H1 (cell line): ENCODE data around the gene OSBPL6. TPM values are rescaled to one million over a fixed set of nuclear protein-coding genes. Genes with fewer than 3 reads are reported as not detected.

ENCODE experiments used
- ASH2L ChIP-seq: fragments of 200-600, 300-600 bp; sonication (generic); IDR thresholded peaks from one replicate; pipeline ENCODE4 v1.7.1; 2017; ENCODE audit warnings: low read length
- CHD7 ChIP-seq: fragments of 300-600 bp; sonication (generic); IDR thresholded peaks from 2 replicates; pipeline ENCODE4 v1.7.1; 2012; ENCODE audit warnings: low read length, moderate library complexity, mild to moderate bottlenecking, inconsistent platforms; ENCODE audit not compliant: insufficient replicate concordance
- CREB1 ChIP-seq: IDR thresholded peaks from 2 replicates; pipeline ENCODE4 v1.6.1; 2012; ENCODE audit warnings: inconsistent platforms
- NANOG ChIP-seq: IDR thresholded peaks from 2 replicates; pipeline ENCODE4 v1.6.1; 2011; ENCODE audit warnings: low read length, low read depth, mild to moderate bottlenecking, inconsistent platforms; ENCODE audit not compliant: insufficient read depth, poor library complexity, severe bottlenecking
- RNF2 ChIP-seq: fragments of 200-900, 300-1000 bp; sonication (generic); IDR thresholded peaks from 2 replicates; pipeline ENCODE4 v1.7.1; 2016; ENCODE audit warnings: borderline replicate concordance, low read depth, mild to moderate bottlenecking, antibody characterized with exemption, low read length; ENCODE audit not compliant: poor library complexity, severe bottlenecking; ENCODE audit errors: missing control alignments
- SIN3A ChIP-seq, 2 experiments: IDR thresholded peaks in 1 of 2; conservative IDR thresholded peaks in 1 of 2; 2 replicates each; pipeline ENCODE4 v1.6.1; 2011 to 2012; ENCODE audit warnings: low read length in 2 of 2, improper control_type of control experiment in 1 of 2, low read depth in 1 of 2, mild to moderate bottlenecking in 1 of 2
- polyA plus RNA-seq, 7 experiments: library from polyadenylated mRNA; depleted of rRNA in 3 of 7; stranded (reverse) in 5 of 7; unstranded in 2 of 7; fragments of >200 nt in 5 of 7; fragments of 200-250 nt in 2 of 7; gene quantifications; 1 replicate in 5 of 7; 2 replicates in 1 of 7; 4 replicates in 1 of 7; pipeline versions ENCODE4 v1.2.1 to v1.2.3, GENCODE V29; 2011 to 2013; ENCODE audit warnings: missing spikeins in 2 of 7, mixed read lengths in 2 of 7
- total RNA-seq: library from RNA; stranded (reverse); fragmentation: NEBNext Ultra II Directional; extraction: Animal tissue kit (Norgen Biotek cat#: 25700); gene quantifications from 2 replicates; pipeline ENCODE4 v1.2.1, GENCODE V29; 2021

The OSBPL6 gene
- total and polyA plus RNA-seq, 2 of the 8 experiments (the other 6 are each of a cell fraction or from before 2014, with no cell fraction given), result 1.7 to 5.6 TPM

DNA sequence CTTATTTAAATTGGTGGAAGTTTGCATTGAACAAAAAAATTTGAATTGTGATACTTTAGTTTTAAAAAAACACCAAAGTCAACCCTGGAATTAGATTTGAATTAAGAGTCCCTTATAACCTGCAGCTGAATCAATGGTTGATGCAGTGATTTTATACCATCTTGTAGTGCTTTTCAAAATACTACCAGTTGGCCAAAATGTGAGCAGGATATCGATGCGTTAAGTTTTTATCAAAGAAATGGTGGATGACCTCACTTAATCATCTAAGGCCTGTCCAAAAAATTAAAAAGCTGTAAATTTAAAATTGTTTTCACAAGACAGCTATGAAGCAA lies 48.2 kb downstream of the OSBPL6 start (continued):
- TF ChIP-seq CHD7 (no peak), RNF2 (no peak), NANOG (no peak), ASH2L (no peak), CREB1 (no peak), SIN3A (conservative IDR thresholded peaks at IDR 0.05 in 1 of 2, IDR thresholded peaks at IDR 0.05 in 1 of 2; ENCODE audit: low read depth in 1 of 2, low read length in 2 of 2) (no peak)
